ENCODE results near the gene SAYSD1.
A peak's percentile ranks its signal among the peaks of the same experiment; 100 is the strongest.

The SAYSD1 gene

DNA sequence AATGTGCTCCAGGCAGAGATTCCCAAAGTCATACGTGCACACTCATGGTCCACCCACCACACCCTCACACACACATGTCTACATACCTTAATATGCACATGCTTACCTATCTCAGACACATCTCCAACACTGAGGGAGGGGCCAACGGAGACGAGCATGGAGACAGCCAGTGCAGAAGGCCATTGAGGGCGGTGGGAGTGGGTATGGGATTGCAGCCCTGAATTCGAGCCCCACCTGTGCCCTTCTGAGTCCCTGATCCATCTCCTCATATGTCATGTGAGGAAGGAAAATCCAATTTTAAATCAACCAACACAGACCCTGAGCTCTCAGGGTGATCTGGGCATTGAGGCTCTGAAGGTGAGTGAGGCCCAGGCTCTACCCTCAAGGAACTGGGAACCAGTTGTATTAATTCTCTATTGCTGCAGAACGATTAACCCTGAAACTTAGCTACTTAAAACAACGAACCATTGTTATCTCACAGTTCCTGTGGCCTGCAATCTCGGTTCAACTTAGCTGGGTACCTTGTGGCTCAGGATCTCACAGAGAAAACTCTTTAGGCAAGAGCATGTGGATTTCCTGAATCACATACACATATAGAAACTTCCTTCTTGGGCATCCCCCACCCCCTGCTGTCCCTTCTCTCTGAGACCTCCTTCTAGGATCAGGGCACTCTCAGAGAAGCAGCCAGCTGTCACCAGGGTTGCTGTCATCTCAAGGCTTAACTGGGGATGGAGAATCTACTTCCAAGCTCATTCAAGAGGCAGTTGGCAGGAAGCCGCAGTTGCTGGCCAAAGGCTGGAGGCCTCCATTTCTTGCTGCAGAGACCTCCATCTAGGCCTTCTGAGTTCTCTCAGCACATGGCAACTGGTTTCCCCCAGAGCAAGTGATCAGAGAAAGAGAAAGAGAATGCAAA is 38.1 kb downstream of the SAYSD1 start:
- no peak for DNase-seq

DNA sequence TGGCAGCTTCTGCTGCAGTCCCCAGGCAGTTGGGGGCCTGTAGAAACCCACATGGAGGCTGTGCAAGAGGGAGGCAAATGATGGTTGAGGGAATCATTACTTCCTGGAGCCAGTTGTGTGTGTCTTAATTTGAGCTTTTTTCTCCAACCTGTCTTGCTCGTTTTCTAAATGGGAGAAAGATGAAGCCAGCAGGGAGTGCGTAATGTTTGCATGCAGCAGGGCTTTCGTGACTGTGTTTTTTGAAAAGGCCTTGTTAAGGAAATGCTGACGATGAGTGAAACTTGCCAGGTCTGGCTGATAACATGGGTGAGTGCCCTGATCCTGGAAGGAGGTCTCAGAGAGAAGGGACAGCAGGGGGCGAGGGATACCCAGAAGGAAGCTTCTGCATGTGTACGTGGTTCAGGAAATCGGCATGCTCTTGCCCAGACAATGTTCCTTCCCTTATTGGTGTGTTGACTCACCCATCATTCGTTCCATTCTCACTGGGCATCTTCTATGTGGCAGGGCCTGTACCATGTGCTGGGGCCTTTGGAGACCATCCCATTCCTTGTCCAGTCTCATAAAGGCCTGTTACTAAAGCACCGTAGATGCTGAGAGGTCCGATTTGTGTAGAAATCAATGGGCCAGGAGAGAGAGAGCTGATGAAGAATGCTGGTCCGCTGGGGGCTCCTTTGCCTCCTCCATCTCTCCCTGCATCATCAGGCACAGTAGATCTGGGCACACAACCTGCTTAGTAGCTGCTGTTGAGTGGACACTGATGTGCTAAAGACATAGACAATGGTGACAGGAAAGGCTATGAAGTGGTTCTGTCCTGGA is 39.0 kb downstream of the SAYSD1 start:
- no peak for DNase-seq

- no peak for DNase-seq
These were observed 39.8 kb downstream of the SAYSD1 start for GRCh38 chr6:39075010-39075686.

DNA sequence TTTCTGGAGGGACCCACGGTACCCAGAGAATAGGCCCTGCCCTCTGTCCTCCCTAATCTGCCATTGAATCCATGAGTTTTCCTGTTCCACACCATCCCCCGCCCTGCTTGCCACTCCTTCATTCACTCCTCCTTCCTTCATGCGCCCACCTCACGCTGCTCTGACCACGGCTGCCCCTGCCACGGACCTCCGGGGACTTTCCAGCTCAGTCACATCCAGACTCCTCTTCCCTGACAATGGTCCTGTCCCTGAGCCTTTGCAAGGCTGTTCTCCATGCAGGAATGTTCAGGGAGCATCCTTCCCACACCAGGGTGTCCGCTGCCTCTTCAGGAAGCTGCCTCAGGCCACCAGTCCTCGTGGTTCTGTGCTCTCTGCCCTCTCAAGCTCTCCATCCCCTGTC is 40.5 kb downstream of the SAYSD1 start:
- DNase-seq = no peak

DNA sequence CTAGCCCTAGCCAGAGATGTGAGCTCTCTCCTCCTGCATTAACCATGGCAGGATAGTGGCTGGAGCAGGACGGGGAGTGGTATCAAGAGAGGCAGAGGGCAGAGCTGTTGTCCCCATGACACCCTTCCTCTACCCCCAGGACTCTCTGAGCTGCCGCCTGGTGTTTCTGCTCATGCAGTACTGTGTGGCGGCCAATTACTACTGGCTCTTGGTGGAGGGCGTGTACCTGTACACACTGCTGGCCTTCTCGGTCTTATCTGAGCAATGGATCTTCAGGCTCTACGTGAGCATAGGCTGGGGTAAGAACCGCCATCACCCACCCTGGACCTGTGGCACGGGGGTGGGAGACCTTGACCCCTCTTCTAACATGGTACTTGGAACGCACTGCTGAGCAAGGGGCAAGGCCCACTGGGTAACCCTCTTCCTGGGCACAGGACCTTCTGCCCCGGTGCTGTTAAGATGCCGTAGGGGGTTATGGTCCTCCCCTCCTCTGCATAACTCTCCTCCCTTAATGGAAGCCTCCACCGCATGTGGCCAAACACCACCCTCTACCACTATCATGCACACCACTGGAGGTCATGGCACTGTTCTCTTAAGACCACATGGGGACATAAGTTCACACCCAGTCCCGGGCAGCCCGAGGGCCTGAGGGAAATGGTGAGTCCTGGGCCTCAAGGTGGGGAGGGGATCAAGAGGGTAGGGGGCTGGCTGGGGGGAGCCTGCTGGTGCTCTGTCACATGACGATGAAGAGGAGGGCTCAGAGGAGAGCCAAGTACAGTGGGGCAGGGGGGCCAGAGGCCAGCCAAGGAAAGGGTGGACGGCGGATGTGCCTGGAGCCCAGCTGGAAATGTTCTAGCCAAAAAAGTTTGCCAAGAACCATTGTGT is 41.3 kb downstream of the SAYSD1 start:
- no peak for DNase-seq

DNA sequence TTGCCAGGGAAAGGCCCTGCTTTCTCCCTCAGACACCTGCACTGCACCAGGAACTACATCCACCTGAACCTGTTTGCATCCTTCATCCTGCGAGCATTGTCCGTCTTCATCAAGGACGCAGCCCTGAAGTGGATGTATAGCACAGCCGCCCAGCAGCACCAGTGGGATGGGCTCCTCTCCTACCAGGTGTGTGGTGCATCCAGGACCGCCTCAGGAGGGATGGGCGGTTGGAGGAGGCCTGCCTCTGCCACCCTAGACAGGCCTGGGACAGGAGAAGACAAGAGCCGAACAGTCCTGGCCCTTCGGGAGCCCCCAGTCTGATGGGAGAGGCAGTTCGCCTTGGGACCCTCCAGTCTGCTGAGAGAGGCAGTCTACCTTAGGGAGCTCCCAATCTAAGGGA is 42.2 kb downstream of the SAYSD1 start:
- no peak for DNase-seq

GRCh38 chr6:39068391-39068790 is 46.6 kb downstream of the SAYSD1 start:
- DNase-seq = no peak

DNA sequence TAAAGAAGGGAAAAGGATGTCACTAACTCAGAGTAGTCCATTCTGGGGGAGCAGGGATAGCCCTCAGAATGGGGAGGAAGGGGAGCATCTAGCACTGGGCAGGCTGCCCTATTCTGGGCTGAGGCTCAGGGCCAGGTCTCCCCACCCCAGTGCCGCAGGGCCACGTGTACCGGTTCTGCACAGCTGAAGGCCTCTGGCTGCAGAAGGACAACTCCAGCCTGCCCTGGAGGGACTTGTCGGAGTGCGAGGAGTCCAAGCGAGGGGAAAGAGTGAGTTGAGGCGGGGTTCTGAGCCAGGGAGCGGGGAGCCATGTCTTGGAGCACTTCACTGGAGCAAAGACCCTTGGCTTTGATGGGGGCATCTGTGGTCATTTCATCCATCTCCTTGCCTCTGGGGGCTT is 49.4 kb downstream of the SAYSD1 start:
- no peak for DNase-seq

- DNase-seq = no peak
These were observed 51.5 kb downstream of the SAYSD1 start for GRCh38 chr6:39063526-39063925.

GRCh38 chr6:39062014-39062740 is 52.8 kb downstream of the SAYSD1 start:
- peak; percentile 67 for DNase-seq

- no peak for DNase-seq
These were observed 53.4 kb downstream of the SAYSD1 start for GRCh38 chr6:39061588-39061987.

GRCh38 chr6:39061182-39061581 is 53.8 kb downstream of the SAYSD1 start:
- DNase-seq = peak; percentile 9

- DNase-seq = no peak
These were observed 54.4 kb downstream of the SAYSD1 start for GRCh38 chr6:39060467-39061160.

- DNase-seq = peak; percentile 77
These were observed 55.3 kb downstream of the SAYSD1 start for GRCh38 chr6:39059496-39060310.

DNA sequence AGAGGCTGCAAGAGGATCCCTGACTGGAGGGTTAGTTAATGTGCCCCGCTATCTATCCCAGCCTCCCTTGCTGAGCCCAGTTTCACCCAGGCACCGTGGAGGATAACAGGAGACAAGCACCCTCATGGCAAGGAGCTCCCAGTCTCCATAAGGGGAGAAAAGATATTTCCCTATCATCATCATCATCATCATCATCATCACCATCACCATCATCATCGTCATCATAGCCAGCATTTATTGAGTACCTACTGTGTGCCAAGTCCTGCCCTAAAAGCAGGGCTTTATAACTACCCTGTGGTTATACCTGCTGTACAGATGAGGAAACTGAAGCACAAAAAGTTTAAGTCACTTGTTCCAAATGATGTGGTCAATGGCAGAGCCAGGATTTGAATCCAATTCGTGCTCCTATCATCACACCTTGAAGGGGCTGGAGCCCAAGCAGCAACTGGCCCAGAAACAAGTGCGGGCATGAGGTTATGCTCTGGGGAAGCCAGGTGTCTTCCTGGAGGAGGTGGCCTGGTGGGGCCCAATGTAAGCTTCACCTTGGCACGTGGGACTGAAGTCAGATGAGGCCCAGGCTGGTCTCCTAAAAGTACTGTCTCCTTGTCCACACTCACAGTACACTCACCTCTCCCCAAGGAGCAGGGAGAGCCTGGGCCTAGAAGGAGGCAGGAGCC is 56.4 kb downstream of the SAYSD1 start:
- no peak for DNase-seq

DNA sequence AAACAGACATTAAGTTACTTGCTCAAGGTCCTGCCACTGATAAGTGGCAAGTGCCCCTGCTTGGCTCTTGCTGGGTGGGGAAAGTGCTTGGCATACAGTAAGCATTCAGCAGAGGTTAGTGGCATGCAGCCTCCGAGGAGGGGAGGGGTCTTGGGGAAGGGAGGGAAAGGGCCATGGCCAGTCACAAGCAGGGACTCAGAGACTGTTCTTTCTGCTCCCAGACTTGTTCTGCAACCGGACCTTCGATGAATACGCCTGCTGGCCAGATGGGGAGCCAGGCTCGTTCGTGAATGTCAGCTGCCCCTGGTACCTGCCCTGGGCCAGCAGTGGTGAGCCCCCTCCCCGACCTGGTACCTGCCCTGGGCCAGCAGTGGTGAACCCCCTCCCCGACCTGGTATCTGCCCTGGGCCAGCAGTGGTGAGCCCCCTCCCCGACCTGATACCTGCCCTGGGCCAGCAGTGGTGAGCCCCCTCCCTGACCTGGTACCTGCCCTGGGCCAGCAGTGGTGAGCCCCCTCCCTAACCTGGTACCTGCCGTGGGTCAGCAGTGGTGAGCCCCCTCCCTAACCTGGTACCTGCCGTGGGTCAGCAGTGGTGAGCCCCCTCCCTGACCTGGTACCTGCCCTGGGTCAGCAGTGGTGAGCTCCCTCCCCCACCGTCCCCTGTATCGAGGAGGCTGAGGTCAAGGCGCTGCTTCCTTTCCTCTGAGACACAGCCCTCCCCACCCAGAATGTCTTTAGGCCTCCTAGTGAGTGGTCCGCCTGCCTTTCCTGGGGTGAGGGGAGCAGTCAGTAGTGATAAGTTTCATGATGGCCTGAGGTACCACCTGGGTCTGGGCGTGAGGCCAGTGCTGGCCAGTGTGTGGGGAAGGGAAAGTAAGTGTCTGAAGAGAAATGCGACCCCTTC is 57.5 kb downstream of the SAYSD1 start:
- no peak for DNase-seq

- DNase-seq = no peak
These were observed 58.3 kb downstream of the SAYSD1 start for GRCh38 chr6:39056681-39057080.

DNA sequence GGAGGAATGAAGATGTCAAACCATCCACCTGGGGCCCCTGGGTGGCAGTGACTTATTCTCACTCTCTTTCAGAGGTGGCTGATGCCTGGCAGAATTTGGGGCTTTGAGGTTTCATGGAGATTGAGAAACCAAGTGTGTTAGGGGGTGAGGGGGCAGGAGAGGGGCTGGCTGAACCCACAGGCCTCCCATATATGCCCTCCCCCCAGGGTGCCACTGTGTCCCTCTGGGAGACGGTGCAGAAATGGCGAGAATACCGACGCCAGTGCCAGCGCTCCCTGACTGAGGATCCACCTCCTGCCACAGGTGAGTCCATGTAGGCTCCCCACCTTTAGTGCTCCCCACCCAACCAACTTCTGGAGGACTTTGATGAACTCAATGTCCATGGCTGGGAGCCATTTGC is 58.8 kb downstream of the SAYSD1 start:
- DNase-seq = no peak
